H1 (cell line): ENCODE results near the gene SPATA31C2. TPM values are rescaled to one million over a fixed set of nuclear protein-coding genes. Genes with fewer than 3 reads are reported as not detected.

Source experiments
- CTCF ChIA-PET: fragments of 300-600 bp; sonication (Branson Sonifier 250); formaldehyde crosslinking; loops from one replicate; lab custom pipeline; 2021; ENCODE audit not compliant: partially characterized antibody; lab: Charles Lee
- POLR2A ChIA-PET: fragments of 300-600 bp; sonication (Branson Sonifier 250); formaldehyde crosslinking; loops from one replicate; lab custom pipeline; 2021; ENCODE audit warnings: inconsistent platforms; ENCODE audit not compliant: partially characterized antibody; lab: Charles Lee
- DNase-seq, 2 experiments: peaks; one replicate each; pipeline versions ENCODE4 v3.0.0 to v3.0.0-alpha.2; 2010 to 2022; ENCODE audit warnings: low spot score in 2 of 2, low read depth in 1 of 2, mixed read lengths in 1 of 2
- FAIRE-seq: peaks from 2 replicates; lab custom pipeline; 2011; peaks lifted over from hg19 to GRCh38; lab: Jason Lieb, UNC
- H2AFZ ChIP-seq: 2 replicates; pipeline ENCODE4 v1.8.1; 2012; ENCODE audit warnings: low read length, inconsistent platforms
- H2AK5ac ChIP-seq: 2 replicates; pipeline ENCODE4 v1.6.1; 2013; ENCODE audit warnings: low read depth, low read length
- H2BK120ac ChIP-seq: replicated peaks from 2 replicates; pipeline ENCODE3; 2013; ENCODE audit warnings: low read depth, low read length, inconsistent platforms
- H2BK12ac ChIP-seq: 2 replicates; pipeline ENCODE4 v1.6.1; 2013; ENCODE audit warnings: low read depth, low read length
- H2BK15ac ChIP-seq: 2 replicates; pipeline ENCODE4 v1.6.1; 2013; ENCODE audit warnings: low read length
- H2BK20ac ChIP-seq: 2 replicates; pipeline ENCODE4 v1.6.1; 2013; ENCODE audit warnings: low read length
- H2BK5ac ChIP-seq: 2 replicates; pipeline ENCODE4 v1.6.1; 2013; ENCODE audit warnings: low read depth, low read length
- H3K14ac ChIP-seq: 2 replicates; pipeline ENCODE4 v1.6.1; 2013; ENCODE audit warnings: inconsistent platforms; ENCODE audit not compliant: insufficient read length
- H3K18ac ChIP-seq: 2 replicates; pipeline ENCODE4 v1.6.1; 2013; ENCODE audit warnings: low read length; ENCODE audit errors: extremely low read depth
- H3K23ac ChIP-seq: 2 replicates; pipeline ENCODE4 v1.6.1; 2013; ENCODE audit warnings: inconsistent platforms; ENCODE audit not compliant: insufficient read length
- H3K23me2 ChIP-seq: 2 replicates; pipeline ENCODE4 v1.6.1; 2013; ENCODE audit warnings: low read depth, low read length
- H3K27ac ChIP-seq: 2 replicates; pipeline ENCODE4 v1.6.1; 2011; ENCODE audit warnings: low read depth, low read length, inconsistent platforms
- H3K27me3 ChIP-seq, 4 experiments: replicated peaks in 1 of 4; 1 replicate in 1 of 4; 2 replicates in 3 of 4; pipeline versions ENCODE4 v1.6.1 to v1.8.1; 2011 to 2013; ENCODE audit warnings: low read length in 3 of 4, mild to moderate bottlenecking in 3 of 4, inconsistent platforms in 2 of 4, mixed read lengths in 2 of 4, moderate library complexity in 1 of 4; ENCODE audit not compliant: control insufficient read depth in 3 of 4, insufficient read depth in 3 of 4; ENCODE audit errors: extremely low read depth in 1 of 4
- H3K36me3 ChIP-seq, 4 experiments: 2 replicates each; pipeline versions ENCODE4 v1.6.1 to v1.8.1; 2011 to 2013; ENCODE audit warnings: mild to moderate bottlenecking in 4 of 4, low read length in 3 of 4, moderate library complexity in 2 of 4, control low read depth in 1 of 4, inconsistent platforms in 1 of 4; ENCODE audit not compliant: insufficient read depth in 4 of 4, control insufficient read depth in 2 of 4
- H3K4ac ChIP-seq: replicated peaks from 2 replicates; pipeline ENCODE3; 2013; ENCODE audit warnings: low read length, low read depth, mixed read lengths, inconsistent platforms; ENCODE audit not compliant: insufficient read length
- H3K4me1 ChIP-seq, 4 experiments: replicated peaks in 1 of 4; 1 replicate in 1 of 4; 2 replicates in 3 of 4; pipeline versions ENCODE4 v1.6.1 to v1.8.1; 2011 to 2013; ENCODE audit warnings: low read length in 3 of 4, inconsistent platforms in 2 of 4, mixed read lengths in 1 of 4; ENCODE audit not compliant: insufficient read depth in 4 of 4, control insufficient read depth in 3 of 4
- H3K4me2 ChIP-seq, 2 experiments: 2 replicates each; pipeline versions ENCODE4 v1.6.1 to v1.8.1; 2011 to 2013; ENCODE audit warnings: low read depth in 2 of 2, low read length in 2 of 2, control low read depth in 1 of 2, inconsistent platforms in 1 of 2, mild to moderate bottlenecking in 1 of 2; ENCODE audit not compliant: insufficient read depth in 1 of 2
- H3K4me3 ChIP-seq, 4 experiments: fragments of 200-600, 300-600 bp in 1 of 4; sonication (generic), shearing (Covaris generic), sonication (Bioruptor Twin) in 1 of 4; 2 replicates each; pipeline versions ENCODE4 v1.5.1 to v1.8.1; 2011 to 2016; ENCODE audit warnings: low read length in 4 of 4, low read depth in 3 of 4, control low read depth in 2 of 4, inconsistent platforms in 2 of 4, mild to moderate bottlenecking in 2 of 4, mixed read lengths in 1 of 4, moderate library complexity in 1 of 4; ENCODE audit not compliant: insufficient read depth in 2 of 4; ENCODE audit errors: extremely low read depth in 1 of 4
- H3K56ac ChIP-seq: replicated peaks from 2 replicates; pipeline ENCODE3; 2013; ENCODE audit warnings: low read depth, mild to moderate bottlenecking, mixed read lengths, low read length, inconsistent platforms; ENCODE audit not compliant: insufficient read length
- H3K79me1 ChIP-seq: 2 replicates; pipeline ENCODE4 v1.6.1; 2013; ENCODE audit warnings: low read depth, low read length, control low read depth
- H3K79me2 ChIP-seq, 2 experiments: 2 replicates each; pipeline versions ENCODE4 v1.6.1 to v1.8.1; 2012 to 2013; ENCODE audit warnings: low read length in 2 of 2, mild to moderate bottlenecking in 2 of 2, inconsistent platforms in 1 of 2; ENCODE audit not compliant: insufficient read depth in 2 of 2, control insufficient read depth in 1 of 2
- H3K9ac ChIP-seq, 4 experiments: replicated peaks in 1 of 4; 1 replicate in 1 of 4; 2 replicates in 3 of 4; pipeline versions ENCODE4 v1.6.1 to v1.8.1; 2011 to 2013; ENCODE audit warnings: low read depth in 3 of 4, low read length in 3 of 4, control low read depth in 2 of 4, mild to moderate bottlenecking in 2 of 4, moderate library complexity in 2 of 4, inconsistent platforms in 1 of 4; ENCODE audit errors: extremely low read depth in 1 of 4
- H3K9me3 ChIP-seq, 2 experiments: 2 replicates each; pipeline versions ENCODE4 v1.6.1 to v1.8.1; 2012 to 2013; ENCODE audit warnings: mild to moderate bottlenecking in 2 of 2, moderate library complexity in 2 of 2, control low read depth in 1 of 2, inconsistent platforms in 1 of 2, low read depth in 1 of 2, low read length in 1 of 2, mixed read lengths in 1 of 2; ENCODE audit not compliant: insufficient read depth in 2 of 2
- H4K20me1 ChIP-seq, 2 experiments: replicated peaks in 1 of 2; 2 replicates each; pipeline versions ENCODE3 to v1.8.1; 2011 to 2013; ENCODE audit warnings: inconsistent platforms in 2 of 2, low read length in 2 of 2, mild to moderate bottlenecking in 1 of 2; ENCODE audit not compliant: insufficient read depth in 2 of 2, control insufficient read depth in 1 of 2
- H4K5ac ChIP-seq: 2 replicates; pipeline ENCODE4 v1.6.1; 2013; ENCODE audit warnings: low read length, low read depth, mixed read lengths, inconsistent platforms; ENCODE audit not compliant: insufficient read length
- H4K8ac ChIP-seq: 2 replicates; pipeline ENCODE4 v1.8.0; 2013; ENCODE audit warnings: mild to moderate bottlenecking, moderate library complexity, low read length, inconsistent platforms; ENCODE audit not compliant: insufficient read depth; ENCODE audit errors: extremely low read depth
- H4K91ac ChIP-seq: replicated peaks from 2 replicates; pipeline ENCODE3; 2013; ENCODE audit warnings: low read length, mixed read lengths, inconsistent platforms; ENCODE audit not compliant: insufficient read length
- CBX8 ChIP-seq: fragments of 300-800, 300-1000 bp; sonication (generic); IDR thresholded peaks from 2 replicates; pipeline ENCODE4 v1.7.1; 2016; ENCODE audit warnings: low read depth, low read length, borderline replicate concordance
- HDAC6 ChIP-seq: IDR thresholded peaks from one replicate; pipeline ENCODE4 v1.7.1; 2012; ENCODE audit warnings: low read depth, mild to moderate bottlenecking, inconsistent platforms, low read length, moderate library complexity
- NRF1 ChIP-seq: IDR thresholded peaks from 2 replicates; pipeline ENCODE4 v1.6.1; 2011; ENCODE audit warnings: mild to moderate bottlenecking, low read depth, low read length, improper control_type of control experiment
- POLR2AphosphoS5 ChIP-seq: IDR thresholded peaks from 2 replicates; pipeline ENCODE4 v1.6.1; 2011; ENCODE audit warnings: low read depth, low read length
- RBBP5 ChIP-seq: IDR thresholded peaks from 2 replicates; pipeline ENCODE4 v1.7.1; 2012; ENCODE audit warnings: low read depth, mild to moderate bottlenecking, inconsistent platforms, low read length, moderate library complexity, borderline replicate concordance
- WGBS, 2 experiments: shearing (Covaris generic) in 1 of 2; methylation state at CpG; one replicate each; pipeline versions ENCODE4 v1.1.6 to v1.1.7; 2013 to 2015; ENCODE audit warnings: low lambda C conversion rate in 2 of 2, mixed read lengths in 2 of 2, inconsistent platforms in 1 of 2, low coverage in 1 of 2, missing lambda C conversion rate in 1 of 2; ENCODE audit not compliant: insufficient replicate concordance in 2 of 2, insufficient coverage in 1 of 2, insufficient read length in 1 of 2; ENCODE audit errors: extremely low coverage in 1 of 2, missing lambda C conversion rate in 1 of 2; 5-methylcytosine and 5-hydroxymethylcytosine counted together
- polyA plus RNA-seq, 7 experiments: library from polyadenylated mRNA; depleted of rRNA in 3 of 7; stranded (reverse) in 5 of 7; unstranded in 2 of 7; fragments of >200 nt in 5 of 7; fragments of 200-250 nt in 2 of 7; gene quantifications; 1 replicate in 5 of 7; 2 replicates in 1 of 7; 4 replicates in 1 of 7; pipeline versions ENCODE4 v1.2.1 to v1.2.3, GENCODE V29; 2011 to 2013; ENCODE audit warnings: missing spikeins in 2 of 7, mixed read lengths in 2 of 7
- total RNA-seq: library from RNA; stranded (reverse); fragmentation: NEBNext Ultra II Directional; extraction: Animal tissue kit (Norgen Biotek cat#: 25700); gene quantifications from 2 replicates; pipeline ENCODE4 v1.2.1, GENCODE V29; 2021
- TF ChIP-seq, protein P1 (sequence below): IDR thresholded peaks from 2 replicates; pipeline ENCODE4 v1.6.1; 2012; ENCODE audit warnings: low read length, inconsistent platforms

The SPATA31C2 gene
- total and polyA plus RNA-seq, 2 of the 8 experiments (the other 6 are each of a cell fraction or from before 2014, with no cell fraction given) = 0.17 to 0.20 TPM

DNA sequence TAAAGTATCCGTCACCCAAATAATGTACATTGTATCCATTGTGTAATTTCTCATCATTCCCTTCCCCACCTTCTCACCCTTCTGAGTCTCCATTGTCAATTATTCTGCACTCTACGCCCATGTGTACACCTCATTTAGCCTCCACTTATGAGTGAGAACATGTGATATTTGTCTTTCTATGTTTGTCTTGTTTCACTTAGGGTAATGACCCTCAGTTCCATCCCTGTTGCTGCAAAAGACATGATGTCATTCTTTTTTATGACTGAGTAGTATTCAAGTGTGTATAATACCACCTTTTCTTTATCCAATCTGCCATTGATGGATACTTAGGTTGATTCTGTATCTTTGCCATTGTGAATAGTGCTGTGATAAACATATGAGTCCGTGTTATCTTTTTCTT lies 4.9 kb upstream of the SPATA31C2 start:
- Histone ChIP-seq H3K9ac (no peak overlapping the region), H2BK5ac (no peak overlapping the region), H3K18ac (no peak overlapping the region), H3K36me3 (no peaks in the 10 kb centered on the region), H3K79me1 (no peaks in the 10 kb centered on the region), H4K5ac (no peak overlapping the region), H3K4me3 (no peak overlapping the region), H2AFZ (no peak overlapping the region), H3K27ac (no peak overlapping the region), H3K4me2 (no peak overlapping the region), H2BK15ac (no peak overlapping the region), H3K4me1 (no peaks in the 10 kb centered on the region), H4K91ac (no peak overlapping the region), H3K79me2 (no peaks in the 10 kb centered on the region), H3K27me3 (no peaks in the 10 kb centered on the region), H2AK5ac (no peak overlapping the region), H2BK12ac (no peak overlapping the region), H3K23ac (no peak overlapping the region), H2BK120ac (no peak overlapping the region), H3K56ac (no peak overlapping the region), H4K8ac (no peak overlapping the region), H3K9me3 (no peaks in the 10 kb centered on the region), H3K4ac (no peak overlapping the region), H2BK20ac (no peak overlapping the region), H3K14ac (no peak overlapping the region), H3K23me2 (no peaks in the 10 kb centered on the region), H4K20me1 (no peaks in the 10 kb centered on the region)
- no peak for TF ChIP-seq POLR2AphosphoS5
- TF ChIP-seq NRF1 = no peak
- no peak for TF ChIP-seq HDAC6
- TF ChIP-seq CBX8 = no peak
- no peak for TF ChIP-seq RBBP5
- TF ChIP-seq, protein P1, sequence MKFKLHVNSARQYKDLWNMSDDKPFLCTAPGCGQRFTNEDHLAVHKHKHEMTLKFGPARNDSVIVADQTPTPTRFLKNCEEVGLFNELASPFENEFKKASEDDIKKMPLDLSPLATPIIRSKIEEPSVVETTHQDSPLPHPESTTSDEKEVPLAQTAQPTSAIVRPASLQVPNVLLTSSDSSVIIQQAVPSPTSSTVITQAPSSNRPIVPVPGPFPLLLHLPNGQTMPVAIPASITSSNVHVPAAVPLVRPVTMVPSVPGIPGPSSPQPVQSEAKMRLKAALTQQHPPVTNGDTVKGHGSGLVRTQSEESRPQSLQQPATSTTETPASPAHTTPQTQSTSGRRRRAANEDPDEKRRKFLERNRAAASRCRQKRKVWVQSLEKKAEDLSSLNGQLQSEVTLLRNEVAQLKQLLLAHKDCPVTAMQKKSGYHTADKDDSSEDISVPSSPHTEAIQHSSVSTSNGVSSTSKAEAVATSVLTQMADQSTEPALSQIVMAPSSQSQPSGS = no peak
- 92% methylated on average over 3 of the region's 3 CpGs; no CpG with 5 or more reads in 1 of the 2 experiments for WGBS, 2 experiments
- POLR2A ChIA-PET = no interaction called here
- CTCF ChIA-PET = no interaction called here
- DNase-seq (no peak), FAIRE-seq (no peak)
